K562 (cell line): Measurements from ENCODE around the gene TTC22. TPM values are rescaled to one million over a fixed set of nuclear protein-coding genes. Genes with fewer than 3 reads are reported as not detected.

ENCODE experiments used
- NKRF ChIP-seq: fragments of 450-650 bp; IDR thresholded peaks from 2 replicates; pipeline ENCODE4 v1.6.1; 2016; ENCODE audit warnings: borderline replicate concordance
- PHF20 ChIP-seq: fragments of 450-650 bp; IDR thresholded peaks from 2 replicates; pipeline ENCODE4 v1.6.1; 2018; ENCODE audit not compliant: partially characterized antibody
- U2AF2 ChIP-seq: fragments of 200-400 bp; formaldehyde crosslinking; optimal IDR thresholded peaks from 2 replicates; pipeline ENCODE3; 2017; ENCODE audit warnings: low read depth, mild to moderate bottlenecking, low read length
- polyA plus RNA-seq, 8 experiments: library from polyadenylated mRNA; depleted of rRNA in 4 of 8; stranded (reverse) in 5 of 8; unstranded in 3 of 8; fragments of >200 nt; fragmentation: Nextera tagmentation in 2 of 8; fragmentation: Illumina TruSeq in 1 of 8; extraction: Ambion mirVana in 2 of 8; extraction: Trizol in 1 of 8; gene quantifications; 2 replicates each; pipeline versions ENCODE4 v1.2.1 to v1.2.3, GENCODE V29; 2011 to 2014; ENCODE audit warnings: inconsistent platforms in 1 of 8, missing spikeins in 1 of 8
- total RNA-seq, 7 experiments: library from RNA; depleted of rRNA in 6 of 7; stranded (reverse); fragments of >200 nt in 6 of 7; fragmentation: Illumina TruSeq in 2 of 7; extraction: Trizol in 2 of 7; gene quantifications; 2 replicates each; pipeline versions ENCODE4 v1.2.1 to v1.2.3, GENCODE V29; 2011 to 2021; ENCODE audit warnings: low replicate concordance in 1 of 7
- TF ChIP-seq, protein P1 (sequence below), 2 experiments: fragments of 150-350 bp in 1 of 2; IDR thresholded peaks; 2 replicates each; pipeline ENCODE4 v1.6.1; 2012 to 2016; ENCODE audit warnings: low read depth in 2 of 2, low read length in 2 of 2, mild to moderate bottlenecking in 1 of 2, moderate library complexity in 1 of 2
- TF ChIP-seq, protein P2 (sequence below): fragments of 250-450 bp; sonication (Bioruptor Pico); IDR thresholded peaks from 2 replicates; pipeline ENCODE4 v1.5.0; 2021

TTC22 gene
- total and polyA plus RNA-seq, 9 of the 15 experiments (the other 6 are each of a cell fraction or from before 2014, with no cell fraction given), result 0.07 TPM; not detected in 8

DNA sequence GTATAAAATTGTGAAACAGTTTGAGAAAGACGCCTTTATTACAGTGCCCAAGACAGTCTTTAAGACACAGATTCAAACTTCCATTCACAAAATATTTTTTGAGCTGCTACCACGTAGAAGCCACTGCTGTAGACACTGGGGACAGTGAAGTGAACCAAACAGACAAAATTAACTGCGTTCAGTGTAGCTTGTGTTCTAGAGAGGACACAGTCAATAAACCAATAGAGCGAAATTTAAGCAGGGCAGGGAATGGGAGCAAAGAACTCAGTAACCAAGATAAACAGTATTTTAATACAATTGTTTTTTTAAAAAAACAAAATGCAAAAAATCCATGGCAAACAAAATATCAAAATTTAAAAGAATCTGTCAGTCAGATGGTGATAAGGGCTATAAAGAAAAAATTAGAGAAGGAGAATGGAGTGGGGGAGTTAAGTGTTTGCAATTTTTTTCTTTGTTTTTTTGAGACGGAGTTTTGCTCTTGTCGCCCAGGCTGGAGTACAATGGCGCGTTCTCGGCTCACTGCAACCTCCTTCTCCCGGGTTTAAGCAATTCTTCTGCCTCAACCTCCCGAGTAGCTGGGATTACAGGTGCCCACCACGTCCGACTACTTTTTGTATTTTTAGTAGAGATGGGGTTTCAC is 36.1 kb downstream of the TTC22 start (continued):
- TF ChIP-seq NKRF (0 out of 2 replicates have a peak, but pooled peaks have one; percentile 11), PHF20 (no peak), U2AF2 (no peak)
- TF ChIP-seq, protein P1, sequence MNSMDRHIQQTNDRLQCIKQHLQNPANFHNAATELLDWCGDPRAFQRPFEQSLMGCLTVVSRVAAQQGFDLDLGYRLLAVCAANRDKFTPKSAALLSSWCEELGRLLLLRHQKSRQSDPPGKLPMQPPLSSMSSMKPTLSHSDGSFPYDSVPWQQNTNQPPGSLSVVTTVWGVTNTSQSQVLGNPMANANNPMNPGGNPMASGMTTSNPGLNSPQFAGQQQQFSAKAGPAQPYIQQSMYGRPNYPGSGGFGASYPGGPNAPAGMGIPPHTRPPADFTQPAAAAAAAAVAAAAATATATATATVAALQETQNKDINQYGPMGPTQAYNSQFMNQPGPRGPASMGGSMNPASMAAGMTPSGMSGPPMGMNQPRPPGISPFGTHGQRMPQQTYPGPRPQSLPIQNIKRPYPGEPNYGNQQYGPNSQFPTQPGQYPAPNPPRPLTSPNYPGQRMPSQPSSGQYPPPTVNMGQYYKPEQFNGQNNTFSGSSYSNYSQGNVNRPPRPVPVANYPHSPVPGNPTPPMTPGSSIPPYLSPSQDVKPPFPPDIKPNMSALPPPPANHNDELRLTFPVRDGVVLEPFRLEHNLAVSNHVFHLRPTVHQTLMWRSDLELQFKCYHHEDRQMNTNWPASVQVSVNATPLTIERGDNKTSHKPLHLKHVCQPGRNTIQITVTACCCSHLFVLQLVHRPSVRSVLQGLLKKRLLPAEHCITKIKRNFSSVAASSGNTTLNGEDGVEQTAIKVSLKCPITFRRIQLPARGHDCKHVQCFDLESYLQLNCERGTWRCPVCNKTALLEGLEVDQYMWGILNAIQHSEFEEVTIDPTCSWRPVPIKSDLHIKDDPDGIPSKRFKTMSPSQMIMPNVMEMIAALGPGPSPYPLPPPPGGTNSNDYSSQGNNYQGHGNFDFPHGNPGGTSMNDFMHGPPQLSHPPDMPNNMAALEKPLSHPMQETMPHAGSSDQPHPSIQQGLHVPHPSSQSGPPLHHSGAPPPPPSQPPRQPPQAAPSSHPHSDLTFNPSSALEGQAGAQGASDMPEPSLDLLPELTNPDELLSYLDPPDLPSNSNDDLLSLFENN (IDR thresholded peaks at IDR 0.05; ENCODE audit: low read depth in 2 of 2, low read length in 2 of 2), result no peak
- TF ChIP-seq, protein P2, sequence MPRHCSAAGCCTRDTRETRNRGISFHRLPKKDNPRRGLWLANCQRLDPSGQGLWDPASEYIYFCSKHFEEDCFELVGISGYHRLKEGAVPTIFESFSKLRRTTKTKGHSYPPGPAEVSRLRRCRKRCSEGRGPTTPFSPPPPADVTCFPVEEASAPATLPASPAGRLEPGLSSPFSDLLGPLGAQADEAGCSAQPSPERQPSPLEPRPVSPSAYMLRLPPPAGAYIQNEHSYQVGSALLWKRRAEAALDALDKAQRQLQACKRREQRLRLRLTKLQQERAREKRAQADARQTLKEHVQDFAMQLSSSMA (CRISPR knock-in tag), result 0 out of 2 replicates have a peak, but pooled peaks have one; percentile 14
